ENCODE data around the gene ARHGAP21.

Gene ARHGAP21

GRCh38 chr10:24703700-24704099 lies 20.0 kb downstream of the ARHGAP21 start:
- H3K4me3 ChIP-seq (ENCODE audit: control insufficient read depth, low read depth, low read length): no peak overlapping the region
- TF ChIP-seq CTCF (IDR thresholded peaks at IDR 0.05; ENCODE audit: control insufficient read depth, insufficient read depth, low read depth, low read length, missing control alignments): no peak
- DNase-seq (ENCODE audit: low read depth): peak; percentile 77

- DNase-seq (ENCODE audit: low read depth): no peak
- TF ChIP-seq CTCF (IDR thresholded peaks at IDR 0.05; ENCODE audit: control insufficient read depth, insufficient read depth, low read depth, low read length, missing control alignments): no peak
- no peak overlapping the region for H3K4me3 ChIP-seq (ENCODE audit: control insufficient read depth, low read depth, low read length)
Measured at GRCh38 chr10:24701447-24701846, 22.2 kb downstream of the ARHGAP21 start.

GRCh38 chr10:24700948-24701347 lies 22.7 kb downstream of the ARHGAP21 start:
- TF ChIP-seq CTCF (IDR thresholded peaks at IDR 0.05; ENCODE audit: control insufficient read depth, insufficient read depth, low read depth, low read length, missing control alignments): no peak
- H3K4me3 ChIP-seq (ENCODE audit: control insufficient read depth, low read depth, low read length): no peak overlapping the region
- DNase-seq (ENCODE audit: low read depth): no peak

GRCh38 chr10:24698270-24698669 lies 25.4 kb downstream of the ARHGAP21 start:
- TF ChIP-seq CTCF (IDR thresholded peaks at IDR 0.05; ENCODE audit: control insufficient read depth, insufficient read depth, low read depth, low read length, missing control alignments): no peak
- no peak for DNase-seq (ENCODE audit: low read depth)
- H3K4me3 ChIP-seq (ENCODE audit: control insufficient read depth, low read depth, low read length): no peak overlapping the region

- no peak for TF ChIP-seq CTCF (IDR thresholded peaks at IDR 0.05; ENCODE audit: control insufficient read depth, insufficient read depth, low read depth, low read length, missing control alignments)
- no peak overlapping the region for H3K4me3 ChIP-seq (ENCODE audit: control insufficient read depth, low read depth, low read length)
- no peak for DNase-seq (ENCODE audit: low read depth)
Measured at GRCh38 chr10:24697080-24697479, 26.6 kb downstream of the ARHGAP21 start.

GRCh38 chr10:24695452-24695851 lies 28.2 kb downstream of the ARHGAP21 start:
- TF ChIP-seq CTCF (IDR thresholded peaks at IDR 0.05; ENCODE audit: control insufficient read depth, insufficient read depth, low read depth, low read length, missing control alignments): no peak
- no peak overlapping the region for H3K4me3 ChIP-seq (ENCODE audit: control insufficient read depth, low read depth, low read length)
- DNase-seq (ENCODE audit: low read depth): no peak

- TF ChIP-seq CTCF (IDR thresholded peaks at IDR 0.05; ENCODE audit: control insufficient read depth, insufficient read depth, low read depth, low read length, missing control alignments): no peak
- no peak for DNase-seq (ENCODE audit: low read depth)
- no peak overlapping the region for H3K4me3 ChIP-seq (ENCODE audit: control insufficient read depth, low read depth, low read length)
Measured at GRCh38 chr10:24694086-24694485, 29.6 kb downstream of the ARHGAP21 start.

Data from AG09309 (cell line).